HepG2 (cell line): ENCODE data around the gene MINDY3. TPM values are rescaled to one million over a fixed set of nuclear protein-coding genes. Genes with fewer than 3 reads are reported as not detected.

ENCODE experiments used
- ATAC-seq: fragments of 200-7000 bp; cut with Tn5 transposase; 3 replicates; pipeline ENCODE4 v1.9.1; 2020; ENCODE audit warnings: mild to moderate bottlenecking, moderate library complexity
- BruUV-seq: library from RNA; stranded (reverse); fragments of 400-500 nt; replicated peaks from 2 replicates; lab custom pipeline; 2021; lab: Mats Ljungman, UMichigan
- CTCF ChIA-PET: fragments of 300-600 bp; formaldehyde crosslinking; extraction: SDS; loops from one replicate; lab custom pipeline; 2021; ENCODE audit warnings: low total read pairs, inconsistent platforms, low intra/inter-chr PET ratio; lab: Yijun Ruan, JAX
- POLR2A ChIA-PET: fragments of 350-600 bp; sonication (Branson Sonifier 250); formaldehyde crosslinking; loops from one replicate; lab custom pipeline; 2020; ENCODE audit warnings: antibody characterized with exemption, inconsistent platforms; lab: Yijun Ruan, JAX
- DNase-seq: peaks from one replicate; pipeline ENCODE4 v3.0.0-alpha.2; 2015; ENCODE audit warnings: low spot score
- FAIRE-seq: peaks from 3 replicates; lab custom pipeline; 2011; peaks lifted over from hg19 to GRCh38; lab: Jason Lieb, UNC
- H2AFZ ChIP-seq: one replicate; pipeline ENCODE4 v1.6.1; 2011; ENCODE audit warnings: low read length, inconsistent platforms
- H3K27ac ChIP-seq: fragments of 300-600 bp; 3 replicates; pipeline ENCODE4 v1.8.0; 2011; ENCODE audit warnings: mixed run types, mild to moderate bottlenecking, mixed read lengths, low read length, inconsistent platforms; ENCODE audit not compliant: insufficient read depth; ENCODE audit errors: extremely low read length
- H3K27me3 ChIP-seq, 2 experiments: fragments of 200-600 bp in 1 of 2; 2 replicates in 1 of 2; 3 replicates in 1 of 2; pipeline versions ENCODE4 v1.6.0 to v1.8.0; 2011; ENCODE audit warnings: low read length in 2 of 2, mild to moderate bottlenecking in 2 of 2, moderate library complexity in 2 of 2, inconsistent platforms in 1 of 2; ENCODE audit not compliant: insufficient read depth in 2 of 2, control insufficient read depth in 1 of 2
- H3K36me3 ChIP-seq, 2 experiments: fragments of 200-600 bp in 1 of 2; replicated peaks in 1 of 2; 2 replicates in 1 of 2; 3 replicates in 1 of 2; pipeline versions ENCODE4 v1.5.1 to v1.8.0; 2011; ENCODE audit warnings: low read length in 2 of 2, inconsistent platforms in 1 of 2; ENCODE audit not compliant: insufficient read depth in 2 of 2, control insufficient read depth in 1 of 2
- H3K4me1 ChIP-seq: 2 replicates; pipeline ENCODE4 v1.5.1; 2012; ENCODE audit warnings: low read length, inconsistent platforms; ENCODE audit not compliant: insufficient read depth
- H3K4me2 ChIP-seq: 2 replicates; pipeline ENCODE4 v1.6.0; 2011; ENCODE audit warnings: low read depth, low read length, inconsistent platforms
- H3K4me3 ChIP-seq, 3 experiments: fragments of 200-600 bp in 1 of 3; sonication (generic), shearing (Covaris generic) in 1 of 3; replicated peaks in 1 of 3; 2 replicates each; pipeline ENCODE4 v1.5.1; 2011 to 2016; ENCODE audit warnings: low read length in 3 of 3, inconsistent platforms in 2 of 3, low read depth in 2 of 3, mild to moderate bottlenecking in 2 of 3, control low read depth in 1 of 3, mixed read lengths in 1 of 3; ENCODE audit not compliant: insufficient read depth in 1 of 3
- H3K79me2 ChIP-seq: one replicate; pipeline ENCODE4 v1.6.1; 2011; ENCODE audit warnings: low read length, inconsistent platforms; ENCODE audit not compliant: insufficient read depth
- H3K9ac ChIP-seq: 2 replicates; pipeline ENCODE4 v1.6.0; 2011; ENCODE audit warnings: mild to moderate bottlenecking, low read depth, low read length, inconsistent platforms; ENCODE audit not compliant: insufficient read depth
- H3K9me3 ChIP-seq: 2 replicates; pipeline ENCODE4 v1.5.1; 2012; ENCODE audit warnings: mild to moderate bottlenecking, low read length
- H4K20me1 ChIP-seq: 2 replicates; pipeline ENCODE4 v1.6.0; 2011; ENCODE audit warnings: inconsistent platforms, mild to moderate bottlenecking, low read length, moderate library complexity; ENCODE audit not compliant: insufficient read depth
- CBFB ChIP-seq: sonication (generic); formaldehyde crosslinking; IDR thresholded peaks from 2 replicates; pipeline ENCODE4 v1.4.0; 2020; ENCODE audit warnings: missing genetic modification reagents
- FOXC1 ChIP-seq: sonication (generic); formaldehyde crosslinking; IDR thresholded peaks from 2 replicates; pipeline ENCODE4 v1.8.0; 2022; ENCODE audit warnings: mild to moderate bottlenecking, missing genetic modification reagents, borderline replicate concordance
- KLF15 ChIP-seq: sonication (generic); formaldehyde crosslinking; IDR thresholded peaks from 2 replicates; pipeline ENCODE4 v1.8.1; 2023; ENCODE audit warnings: borderline replicate concordance, mild to moderate bottlenecking, inconsistent platforms, missing genetic modification reagents, mixed read lengths
- NR1H2 ChIP-seq: sonication (generic); formaldehyde crosslinking; IDR thresholded peaks from 2 replicates; pipeline ENCODE4 v1.8.1; 2022; ENCODE audit warnings: low read depth, missing genetic modification reagents, borderline replicate concordance
- PBX2 ChIP-seq: IDR thresholded peaks from 2 replicates; pipeline ENCODE4 v1.6.1; 2016; ENCODE audit warnings: control low read depth
- POLR2G ChIP-seq: fragments of 200-400 bp; formaldehyde crosslinking; IDR thresholded peaks from 2 replicates; pipeline ENCODE4 v1.6.1; 2018; ENCODE audit warnings: mild to moderate bottlenecking, low read depth, low read length, moderate library complexity
- REPIN1 ChIP-seq: sonication (generic); formaldehyde crosslinking; IDR thresholded peaks from 2 replicates; pipeline ENCODE4 v1.8.0; 2022; ENCODE audit warnings: missing genetic modification reagents, low read depth, mild to moderate bottlenecking, borderline replicate concordance
- USF2 ChIP-seq, 2 experiments: sonication (generic) in 1 of 2; formaldehyde crosslinking in 1 of 2; IDR thresholded peaks; 2 replicates each; pipeline versions ENCODE4 v1.5.1 to v1.6.1; 2011 to 2020; ENCODE audit warnings: borderline replicate concordance in 1 of 2, low read depth in 1 of 2, low read length in 1 of 2, mild to moderate bottlenecking in 1 of 2, missing genetic modification reagents in 1 of 2, moderate library complexity in 1 of 2
- ZNF232 ChIP-seq: sonication (generic); formaldehyde crosslinking; IDR thresholded peaks from 2 replicates; pipeline ENCODE4 v1.4.0; 2020; ENCODE audit warnings: missing genetic modification reagents, borderline replicate concordance
- ZNF275 ChIP-seq: sonication (generic); formaldehyde crosslinking; IDR thresholded peaks from 2 replicates; pipeline ENCODE4 v1.8.0; 2022; ENCODE audit warnings: missing genetic modification reagents, mild to moderate bottlenecking, inconsistent platforms, borderline replicate concordance
- ZNF326 ChIP-seq: sonication (generic); formaldehyde crosslinking; IDR thresholded peaks from 2 replicates; pipeline ENCODE4 v1.4.0; 2020; ENCODE audit warnings: missing genetic modification reagents, borderline replicate concordance
- ZNF720 ChIP-seq: sonication (generic); formaldehyde crosslinking; IDR thresholded peaks from 2 replicates; pipeline ENCODE4 v1.4.0; 2020; ENCODE audit warnings: missing genetic modification reagents
- ZNF841 ChIP-seq: sonication (generic); formaldehyde crosslinking; IDR thresholded peaks from 2 replicates; pipeline ENCODE4 v1.8.1; 2023; ENCODE audit warnings: missing genetic modification reagents, borderline replicate concordance
- in situ Hi-C: cut with HindIII; loops from 2 replicates; pipeline ENCODE4 v1.10.0; 2017; ENCODE audit warnings: low pct_unique_long_range_greater_than_20kb; ENCODE audit not compliant: extremely low pct_ligation_motif_present
- intact Hi-C: fragments of 100-400 bp; cut with micrococcal nuclease; formaldehyde crosslinking; loops from one replicate; pipeline ENCODE4 v1.10.0; 2022; ENCODE audit not compliant: unreplicated experiment
- polyA plus RNA-seq, 8 experiments: library from polyadenylated mRNA; depleted of rRNA in 3 of 8; stranded (reverse) in 7 of 8; unstranded in 1 of 8; fragments of >200 nt; fragmentation: Illumina TruSeq in 4 of 8; extraction: Trizol in 4 of 8; gene quantifications; 2 replicates each; pipeline versions ENCODE4 v1.2.1 to v1.2.3, GENCODE V29; 2011 to 2016; ENCODE audit warnings: low read depth in 4 of 8, missing spikeins in 1 of 8, mixed read lengths in 1 of 8; ENCODE audit not compliant: insufficient read depth in 1 of 8
- total RNA-seq, 5 experiments: library from RNA; depleted of rRNA; stranded (reverse); fragments of >200 nt; fragmentation: Illumina TruSeq; extraction: Trizol; gene quantifications; 2 replicates each; pipeline ENCODE4 v1.2.3, GENCODE V29; 2016; ENCODE audit warnings: low read depth in 1 of 5
- TF ChIP-seq, protein P1 (sequence below): sonication (generic); formaldehyde crosslinking; IDR thresholded peaks from 2 replicates; pipeline ENCODE4 v1.4.0; 2020; ENCODE audit warnings: missing genetic modification reagents, mild to moderate bottlenecking, borderline replicate concordance

The MINDY3 gene
- total and polyA plus RNA-seq, 2 of the 13 experiments (the other 11 are each of a cell fraction or from before 2014, with no cell fraction given), result 6.4 to 17.5 TPM

DNA sequence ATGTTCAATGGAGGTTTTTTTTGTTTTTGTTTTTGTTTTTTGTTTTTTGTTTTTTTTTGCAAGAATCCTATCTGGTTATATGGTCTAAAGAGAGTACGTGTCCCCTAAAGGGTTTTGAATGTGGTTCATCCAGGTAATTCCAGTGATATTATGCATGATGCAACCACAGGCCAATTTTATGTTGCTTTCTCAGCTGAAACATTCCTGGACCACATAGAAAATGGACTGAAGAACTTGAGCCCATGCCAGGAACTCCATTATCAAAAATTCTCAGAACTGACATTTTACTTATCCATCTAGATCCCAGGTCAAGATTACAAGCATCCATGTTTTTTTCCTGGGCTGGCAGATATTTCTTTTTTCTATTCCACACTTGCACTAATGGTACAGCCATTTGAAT is 11.5 kb upstream of the MINDY3 start (continued):
- TF ChIP-seq PBX2 (CRISPR knock-in tag) (no peak), KLF15 (CRISPR knock-in tag) (no peak), ZNF720 (no peak)

- no peaks in the 10 kb centered on the region for H3K9me3 ChIP-seq
- no TSS peak for BruUV-seq
- no peaks in the 10 kb centered on the region for H3K79me2 ChIP-seq
- no peak overlapping the region for H2AFZ ChIP-seq
- ChIA-PET POLR2A (no interaction called here), CTCF (no interaction called here)
- FAIRE-seq (no peak), DNase-seq (no peak), ATAC-seq (no peak)
- H4K20me1 ChIP-seq, result no peaks in the 10 kb centered on the region
- H3K27ac ChIP-seq, result no peak overlapping the region
- no peak overlapping the region for H3K9ac ChIP-seq
- no peak overlapping the region for H3K4me3 ChIP-seq
- peaks cover 0 to 11% of the 10 kb centered on the region in 2 experiments; a peak in 2 of 5 replicates for H3K27me3 ChIP-seq
- no peaks in the 10 kb centered on the region for H3K4me1 ChIP-seq
- no peaks in the 10 kb centered on the region for H3K36me3 ChIP-seq
- no peak overlapping the region for H3K4me2 ChIP-seq
- intact Hi-C loops (loop anchor here (10.0 kb wide), 2 partner anchors 675 to 945 kb away; partner anchors contain the start of gene RSU1), in situ Hi-C loops (loop anchor here (25.0 kb wide), 1 partner anchor 1367 kb away; the partner anchor contains the start of gene VIM)
- TF ChIP-seq FOXC1 (CRISPR knock-in tag) (no peak), ZNF275 (CRISPR knock-in tag) (no peak), CBFB (CRISPR knock-in tag) (no peak), ZNF326 (no peak), USF2 (IDR thresholded peaks at IDR 0.05; ENCODE audit: low read depth, low read length) (no peak), USF2 (CRISPR knock-in tag; IDR thresholded peaks at IDR 0.05; ENCODE audit: borderline replicate concordance) (no peak), NR1H2 (CRISPR knock-in tag) (no peak), REPIN1 (no peak), POLR2G (no peak), ZNF232 (no peak), ZNF841 (CRISPR knock-in tag) (no peak)
- TF ChIP-seq, protein P1, sequence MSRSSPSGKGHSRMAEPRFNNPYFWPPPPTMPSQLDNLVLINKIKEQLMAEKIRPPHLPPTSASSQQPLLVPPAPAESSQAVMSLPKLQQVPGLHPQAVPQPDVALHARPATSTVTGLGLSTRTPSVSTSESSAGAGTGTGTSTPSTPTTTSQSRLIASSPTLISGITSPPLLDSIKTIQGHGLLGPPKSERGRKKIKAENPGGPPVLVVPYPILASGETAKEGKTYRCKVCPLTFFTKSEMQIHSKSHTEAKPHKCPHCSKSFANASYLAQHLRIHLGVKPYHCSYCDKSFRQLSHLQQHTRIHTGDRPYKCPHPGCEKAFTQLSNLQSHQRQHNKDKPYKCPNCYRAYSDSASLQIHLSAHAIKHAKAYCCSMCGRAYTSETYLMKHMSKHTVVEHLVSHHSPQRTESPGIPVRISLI (CRISPR knock-in tag), result no peak
Measured at GRCh38 chr10:15869935-15870334, 9.6 kb upstream of the MINDY3 start.
